Endothelial cell (in vitro differentiated cells): ENCODE data around the gene FGGY. TPM values are rescaled to one million over a fixed set of nuclear protein-coding genes. Genes with fewer than 3 reads are reported as not detected.

Experiments used
- DNase-seq: peaks from one replicate; pipeline ENCODE4 v3.0.0; 2021; ENCODE audit warnings: low spot score
- H3K27ac Mint-ChIP-seq: one replicate; pipeline ENCODE4 v1.8.0; 2021; ENCODE audit warnings: mixed read lengths, inconsistent platforms; ENCODE audit not compliant: unreplicated experiment
- H3K27me3 Mint-ChIP-seq: one replicate; pipeline ENCODE4 v1.8.0; 2021; ENCODE audit warnings: mild to moderate bottlenecking, moderate library complexity, mixed read lengths, inconsistent platforms; ENCODE audit not compliant: unreplicated experiment
- H3K36me3 Mint-ChIP-seq: one replicate; pipeline ENCODE4 v1.8.0; 2021; ENCODE audit warnings: mild to moderate bottlenecking, low read depth, mixed read lengths, inconsistent platforms; ENCODE audit not compliant: unreplicated experiment
- H3K4me1 Mint-ChIP-seq: one replicate; pipeline ENCODE4 v1.8.0; 2021; ENCODE audit warnings: mild to moderate bottlenecking, mixed read lengths, inconsistent platforms; ENCODE audit not compliant: unreplicated experiment
- H3K4me3 Mint-ChIP-seq: one replicate; pipeline ENCODE4 v1.8.0; 2021; ENCODE audit warnings: mild to moderate bottlenecking, mixed read lengths, inconsistent platforms; ENCODE audit not compliant: unreplicated experiment
- H3K9me3 Mint-ChIP-seq: one replicate; pipeline ENCODE4 v1.8.0; 2021; ENCODE audit warnings: mixed read lengths, inconsistent platforms; ENCODE audit not compliant: unreplicated experiment
- total RNA-seq: library from RNA; stranded (reverse); fragmentation: NEBNext Ultra II Directional; extraction: Animal tissue kit (Norgen Biotek cat#: 25700); gene quantifications from one replicate; pipeline ENCODE4 v1.2.1, GENCODE V29; 2021; ENCODE audit not compliant: unreplicated experiment
- TF ChIP-seq, protein P1 (sequence below): fragments of 200-600 bp; sonication (generic); IDR thresholded peaks from one replicate; pipeline ENCODE4 v1.5.0; 2021; ENCODE audit warnings: antibody characterized with exemption; ENCODE audit not compliant: unreplicated experiment

FGGY gene
- total RNA-seq, 1 donor from 2014 or later, result 41.2 TPM

DNA sequence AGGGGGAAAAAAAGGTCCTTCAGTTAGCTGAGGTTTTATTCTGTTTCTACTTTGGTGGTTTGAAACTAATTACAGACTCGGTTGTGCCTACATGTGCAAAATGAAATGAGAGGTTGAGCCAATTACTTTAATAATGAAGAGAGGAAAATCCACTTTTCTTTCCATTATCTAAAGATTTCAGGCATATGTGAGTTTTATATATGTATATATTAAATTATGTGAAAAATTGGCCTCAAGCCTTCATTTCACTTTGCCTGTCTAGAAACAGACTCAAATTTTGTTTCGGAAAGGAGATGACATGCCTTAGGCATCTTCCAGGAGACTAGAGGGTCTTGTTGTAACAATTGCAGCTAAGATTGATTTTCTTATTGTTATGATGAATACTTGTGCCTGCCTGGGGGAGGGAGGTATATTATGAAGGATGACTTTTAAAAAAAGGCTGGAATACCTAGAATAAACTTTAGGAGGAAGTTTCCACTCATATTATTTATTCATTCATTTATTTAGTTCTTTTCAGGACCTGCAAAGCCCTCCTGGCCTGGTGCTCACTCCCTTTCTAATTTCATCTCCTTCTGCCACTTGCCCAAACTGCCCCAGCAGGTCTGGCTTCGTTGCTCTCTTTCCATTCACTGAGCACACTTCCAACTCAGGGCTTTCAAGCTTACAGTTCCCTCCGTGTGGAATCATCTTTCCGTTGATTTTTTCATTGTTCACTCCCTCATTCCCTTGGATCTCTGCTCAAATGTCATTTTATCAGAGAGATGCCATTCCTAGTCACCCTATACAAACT, 423.6 kb downstream of the FGGY start:
- H3K27me3 Mint-ChIP-seq, result peaks cover 5% of the 10 kb centered on the region
- H3K27ac Mint-ChIP-seq, result no peak overlapping the region
- H3K4me3 Mint-ChIP-seq, result no peak overlapping the region
- no peaks in the 10 kb centered on the region for H3K9me3 Mint-ChIP-seq
- TF ChIP-seq, protein P1, sequence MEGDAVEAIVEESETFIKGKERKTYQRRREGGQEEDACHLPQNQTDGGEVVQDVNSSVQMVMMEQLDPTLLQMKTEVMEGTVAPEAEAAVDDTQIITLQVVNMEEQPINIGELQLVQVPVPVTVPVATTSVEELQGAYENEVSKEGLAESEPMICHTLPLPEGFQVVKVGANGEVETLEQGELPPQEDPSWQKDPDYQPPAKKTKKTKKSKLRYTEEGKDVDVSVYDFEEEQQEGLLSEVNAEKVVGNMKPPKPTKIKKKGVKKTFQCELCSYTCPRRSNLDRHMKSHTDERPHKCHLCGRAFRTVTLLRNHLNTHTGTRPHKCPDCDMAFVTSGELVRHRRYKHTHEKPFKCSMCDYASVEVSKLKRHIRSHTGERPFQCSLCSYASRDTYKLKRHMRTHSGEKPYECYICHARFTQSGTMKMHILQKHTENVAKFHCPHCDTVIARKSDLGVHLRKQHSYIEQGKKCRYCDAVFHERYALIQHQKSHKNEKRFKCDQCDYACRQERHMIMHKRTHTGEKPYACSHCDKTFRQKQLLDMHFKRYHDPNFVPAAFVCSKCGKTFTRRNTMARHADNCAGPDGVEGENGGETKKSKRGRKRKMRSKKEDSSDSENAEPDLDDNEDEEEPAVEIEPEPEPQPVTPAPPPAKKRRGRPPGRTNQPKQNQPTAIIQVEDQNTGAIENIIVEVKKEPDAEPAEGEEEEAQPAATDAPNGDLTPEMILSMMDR, result no peak
- DNase-seq, result no peak
- peaks cover 14% of the 10 kb centered on the region for H3K4me1 Mint-ChIP-seq
- peaks cover 13% of the 10 kb centered on the region for H3K36me3 Mint-ChIP-seq

DNA sequence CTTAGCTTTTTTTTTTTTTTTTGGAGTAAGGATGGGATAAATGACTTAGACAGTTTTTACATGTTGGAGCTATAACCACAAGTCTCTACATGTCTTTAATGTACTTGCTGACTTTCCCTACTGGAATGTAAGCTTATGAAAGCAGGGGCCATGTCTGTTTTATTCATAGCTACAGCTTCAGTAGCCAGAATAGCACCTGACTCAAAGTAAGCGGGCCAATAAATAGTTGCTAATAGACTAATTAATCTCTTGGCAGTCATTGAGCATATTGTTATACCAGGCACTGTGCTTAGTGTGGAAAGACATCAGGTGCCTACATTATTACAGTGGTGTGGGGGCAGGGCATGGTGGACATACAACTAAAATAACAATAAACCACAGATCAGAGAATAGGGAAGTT, 433.4 kb downstream of the FGGY start:
- H3K36me3 Mint-ChIP-seq, result peaks cover 21% of the 10 kb centered on the region
- H3K9me3 Mint-ChIP-seq, result no peaks in the 10 kb centered on the region
- TF ChIP-seq, protein P1, result no peak
- no peak for DNase-seq
- no peak overlapping the region for H3K27ac Mint-ChIP-seq
- peaks cover 42% of the 10 kb centered on the region for H3K4me1 Mint-ChIP-seq
- H3K27me3 Mint-ChIP-seq, result no peaks in the 10 kb centered on the region
- peak overlapping the region; percentile 22 for H3K4me3 Mint-ChIP-seq

DNA sequence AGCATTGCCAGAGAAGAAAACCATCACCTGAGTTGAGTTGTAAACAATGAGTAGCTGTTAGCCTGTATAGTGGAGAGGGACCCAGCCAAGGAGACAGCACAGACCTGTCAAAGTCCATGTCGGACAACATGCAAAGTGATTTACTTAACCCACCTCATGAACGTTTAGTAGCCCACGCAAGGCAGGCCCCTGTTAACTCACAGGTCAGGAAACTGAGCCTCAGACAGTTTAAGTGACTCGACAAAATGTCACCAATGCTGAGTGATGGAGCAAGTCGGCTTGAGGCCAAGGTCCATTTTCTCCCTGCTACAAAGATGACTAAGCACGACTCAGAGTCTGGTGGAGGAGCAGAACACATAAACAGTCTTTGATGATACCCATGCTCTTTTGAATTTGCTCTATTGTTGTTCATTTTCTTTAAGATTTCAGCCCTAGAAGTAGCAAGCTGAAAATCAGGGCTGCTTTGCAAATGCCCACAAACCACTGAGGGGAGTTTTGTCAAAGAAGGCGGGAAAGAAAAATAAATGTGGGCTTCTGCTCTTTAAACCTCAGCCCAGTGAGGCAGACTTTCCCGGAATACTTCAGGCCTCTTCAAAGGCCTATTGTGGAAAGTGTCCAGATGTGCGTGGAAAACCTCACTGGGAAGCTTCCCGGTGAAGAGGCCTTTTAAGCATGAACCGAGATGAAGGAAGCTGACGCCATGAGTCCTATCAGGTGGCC, 434.0 kb downstream of the FGGY start:
- TF ChIP-seq, protein P1, result no peak
- Mint-ChIP-seq H3K9me3 (peaks cover 1% of the 10 kb centered on the region), H3K4me1 (peaks cover 42% of the 10 kb centered on the region), H3K36me3 (peaks cover 27% of the 10 kb centered on the region), H3K4me3 (peak overlapping the region; percentile 22), H3K27me3 (no peaks in the 10 kb centered on the region), H3K27ac (peak overlapping the region; percentile 58)
- DNase-seq, result no peak

GRCh38 chr1:59731591-59731990, 434.7 kb downstream of the FGGY start:
- Mint-ChIP-seq H3K4me3 (peak overlapping the region; percentile 44), H3K36me3 (peaks cover 34% of the 10 kb centered on the region), H3K27me3 (peaks cover 2% of the 10 kb centered on the region), H3K4me1 (peaks cover 42% of the 10 kb centered on the region), H3K27ac (peak overlapping the region; percentile 58), H3K9me3 (peaks cover 8% of the 10 kb centered on the region)
- TF ChIP-seq, protein P1, result no peak
- DNase-seq, result no peak
